ENCODE data around the gene PTPRM.

DNA sequence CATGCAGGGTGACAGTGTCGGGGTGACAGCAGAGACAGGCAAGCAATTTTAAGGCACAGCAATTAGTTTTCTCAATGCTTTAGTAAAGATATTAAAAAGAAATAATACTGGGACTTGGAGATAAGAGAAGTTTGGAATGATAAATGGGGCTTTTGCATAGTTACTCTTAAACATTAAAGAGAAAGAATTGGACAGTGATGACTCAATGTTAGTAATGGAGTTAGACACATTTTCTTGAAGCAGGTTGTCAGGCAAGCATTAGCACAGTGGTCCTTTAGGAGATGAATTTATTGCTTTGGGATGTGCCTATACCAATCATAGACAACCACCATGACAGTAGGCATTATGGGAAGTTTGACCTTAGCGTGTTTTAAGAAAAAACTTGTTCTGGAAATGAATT is 813.8 kb downstream of the PTPRM start:
- TF ChIP-seq, protein P1, sequence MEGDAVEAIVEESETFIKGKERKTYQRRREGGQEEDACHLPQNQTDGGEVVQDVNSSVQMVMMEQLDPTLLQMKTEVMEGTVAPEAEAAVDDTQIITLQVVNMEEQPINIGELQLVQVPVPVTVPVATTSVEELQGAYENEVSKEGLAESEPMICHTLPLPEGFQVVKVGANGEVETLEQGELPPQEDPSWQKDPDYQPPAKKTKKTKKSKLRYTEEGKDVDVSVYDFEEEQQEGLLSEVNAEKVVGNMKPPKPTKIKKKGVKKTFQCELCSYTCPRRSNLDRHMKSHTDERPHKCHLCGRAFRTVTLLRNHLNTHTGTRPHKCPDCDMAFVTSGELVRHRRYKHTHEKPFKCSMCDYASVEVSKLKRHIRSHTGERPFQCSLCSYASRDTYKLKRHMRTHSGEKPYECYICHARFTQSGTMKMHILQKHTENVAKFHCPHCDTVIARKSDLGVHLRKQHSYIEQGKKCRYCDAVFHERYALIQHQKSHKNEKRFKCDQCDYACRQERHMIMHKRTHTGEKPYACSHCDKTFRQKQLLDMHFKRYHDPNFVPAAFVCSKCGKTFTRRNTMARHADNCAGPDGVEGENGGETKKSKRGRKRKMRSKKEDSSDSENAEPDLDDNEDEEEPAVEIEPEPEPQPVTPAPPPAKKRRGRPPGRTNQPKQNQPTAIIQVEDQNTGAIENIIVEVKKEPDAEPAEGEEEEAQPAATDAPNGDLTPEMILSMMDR (IDR thresholded peaks at IDR 0.05; ENCODE audit: low read depth, low read length, missing input control) = no peak
- TF ChIP-seq RAD21 (IDR thresholded peaks at IDR 0.05) (no peak), YY1 (IDR thresholded peaks at IDR 0.05) (no peak), HNF4A (conservative IDR thresholded peaks at IDR 0.05) (no peak), SP1 (IDR thresholded peaks at IDR 0.05) (no peak), RXRA (IDR thresholded peaks at IDR 0.05) (no peak)
- TF ChIP-seq, protein P2, sequence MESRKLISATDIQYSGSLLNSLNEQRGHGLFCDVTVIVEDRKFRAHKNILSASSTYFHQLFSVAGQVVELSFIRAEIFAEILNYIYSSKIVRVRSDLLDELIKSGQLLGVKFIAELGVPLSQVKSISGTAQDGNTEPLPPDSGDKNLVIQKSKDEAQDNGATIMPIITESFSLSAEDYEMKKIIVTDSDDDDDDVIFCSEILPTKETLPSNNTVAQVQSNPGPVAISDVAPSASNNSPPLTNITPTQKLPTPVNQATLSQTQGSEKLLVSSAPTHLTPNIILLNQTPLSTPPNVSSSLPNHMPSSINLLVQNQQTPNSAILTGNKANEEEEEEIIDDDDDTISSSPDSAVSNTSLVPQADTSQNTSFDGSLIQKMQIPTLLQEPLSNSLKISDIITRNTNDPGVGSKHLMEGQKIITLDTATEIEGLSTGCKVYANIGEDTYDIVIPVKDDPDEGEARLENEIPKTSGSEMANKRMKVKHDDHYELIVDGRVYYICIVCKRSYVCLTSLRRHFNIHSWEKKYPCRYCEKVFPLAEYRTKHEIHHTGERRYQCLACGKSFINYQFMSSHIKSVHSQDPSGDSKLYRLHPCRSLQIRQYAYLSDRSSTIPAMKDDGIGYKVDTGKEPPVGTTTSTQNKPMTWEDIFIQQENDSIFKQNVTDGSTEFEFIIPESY (IDR thresholded peaks at IDR 0.05) = no peak
- TF ChIP-seq, protein P3, sequence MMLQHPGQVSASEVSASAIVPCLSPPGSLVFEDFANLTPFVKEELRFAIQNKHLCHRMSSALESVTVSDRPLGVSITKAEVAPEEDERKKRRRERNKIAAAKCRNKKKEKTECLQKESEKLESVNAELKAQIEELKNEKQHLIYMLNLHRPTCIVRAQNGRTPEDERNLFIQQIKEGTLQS (IDR thresholded peaks at IDR 0.05) = no peak
- TF ChIP-seq, protein P4, sequence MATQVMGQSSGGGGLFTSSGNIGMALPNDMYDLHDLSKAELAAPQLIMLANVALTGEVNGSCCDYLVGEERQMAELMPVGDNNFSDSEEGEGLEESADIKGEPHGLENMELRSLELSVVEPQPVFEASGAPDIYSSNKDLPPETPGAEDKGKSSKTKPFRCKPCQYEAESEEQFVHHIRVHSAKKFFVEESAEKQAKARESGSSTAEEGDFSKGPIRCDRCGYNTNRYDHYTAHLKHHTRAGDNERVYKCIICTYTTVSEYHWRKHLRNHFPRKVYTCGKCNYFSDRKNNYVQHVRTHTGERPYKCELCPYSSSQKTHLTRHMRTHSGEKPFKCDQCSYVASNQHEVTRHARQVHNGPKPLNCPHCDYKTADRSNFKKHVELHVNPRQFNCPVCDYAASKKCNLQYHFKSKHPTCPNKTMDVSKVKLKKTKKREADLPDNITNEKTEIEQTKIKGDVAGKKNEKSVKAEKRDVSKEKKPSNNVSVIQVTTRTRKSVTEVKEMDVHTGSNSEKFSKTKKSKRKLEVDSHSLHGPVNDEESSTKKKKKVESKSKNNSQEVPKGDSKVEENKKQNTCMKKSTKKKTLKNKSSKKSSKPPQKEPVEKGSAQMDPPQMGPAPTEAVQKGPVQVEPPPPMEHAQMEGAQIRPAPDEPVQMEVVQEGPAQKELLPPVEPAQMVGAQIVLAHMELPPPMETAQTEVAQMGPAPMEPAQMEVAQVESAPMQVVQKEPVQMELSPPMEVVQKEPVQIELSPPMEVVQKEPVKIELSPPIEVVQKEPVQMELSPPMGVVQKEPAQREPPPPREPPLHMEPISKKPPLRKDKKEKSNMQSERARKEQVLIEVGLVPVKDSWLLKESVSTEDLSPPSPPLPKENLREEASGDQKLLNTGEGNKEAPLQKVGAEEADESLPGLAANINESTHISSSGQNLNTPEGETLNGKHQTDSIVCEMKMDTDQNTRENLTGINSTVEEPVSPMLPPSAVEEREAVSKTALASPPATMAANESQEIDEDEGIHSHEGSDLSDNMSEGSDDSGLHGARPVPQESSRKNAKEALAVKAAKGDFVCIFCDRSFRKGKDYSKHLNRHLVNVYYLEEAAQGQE (IDR thresholded peaks at IDR 0.05) = no peak
